Lower lobe of right lung (tissue), 2 donors: ENCODE data around the gene ZNF142. TPM values are rescaled to one million over a fixed set of nuclear protein-coding genes. Genes with fewer than 3 reads are reported as not detected.
"Not testable (repeated sequence)": the region's sequence is repeated elsewhere in the genome, so short reads cannot be mapped to it uniquely, and the experiment has no call there.

Experiments used
- ATAC-seq, 2 donors: fragments of 200-7000 bp; cut with Tn5 transposase; one replicate each; pipeline ENCODE4 v1.9.1; 2020 to 2022; ENCODE audit warnings: mild to moderate bottlenecking in 2 of 2, moderate library complexity in 2 of 2
- DNase-seq: peaks from one replicate; pipeline ENCODE4 v3.0.0-alpha.2; 2020
- H3K27ac ChIP-seq: fragments of 200-600 bp; one replicate; pipeline ENCODE4 v1.8.0; 2022
- H3K27me3 ChIP-seq: fragments of 200-600 bp; one replicate; pipeline ENCODE4 v1.8.0; 2022; ENCODE audit warnings: low read depth
- H3K36me3 ChIP-seq: fragments of 200-600 bp; one replicate; pipeline ENCODE4 v1.8.0; 2022; ENCODE audit warnings: mild to moderate bottlenecking
- H3K4me1 ChIP-seq: fragments of 200-600 bp; one replicate; pipeline ENCODE4 v1.8.0; 2022
- H3K4me3 ChIP-seq: fragments of 200-600 bp; one replicate; pipeline ENCODE4 v1.8.0; 2022; ENCODE audit warnings: mild to moderate bottlenecking
- H3K9me3 ChIP-seq: fragments of 200-600 bp; one replicate; pipeline ENCODE4 v1.8.0; 2022
- CTCF ChIP-seq: fragments of 200-600 bp; IDR thresholded peaks from one replicate; pipeline ENCODE4 v1.8.0; 2022; ENCODE audit warnings: antibody characterized with exemption, mild to moderate bottlenecking
- intact Hi-C: fragments of 100-400 bp; cut with DNase I; formaldehyde crosslinking; loops from one replicate; pipeline ENCODE4 v1.11.0; 2022
- total RNA-seq: library from RNA; stranded (reverse); fragmentation: NEBNext Ultra II Directional; extraction: Animal tissue kit (Norgen Biotek cat#: 25700); gene quantifications from one replicate; pipeline ENCODE4 v1.2.1, GENCODE V29; 2021
- donor health status: DM: no; HTN: yes; CAD: no; lungs with severe emphysema.

ZNF142 gene
- total RNA-seq, 1 donor from 2014 or later, result 21.1 TPM

GRCh38 chr2:218698885-218699284 is 39.5 kb upstream of the ZNF142 start:
- ATAC-seq (no peak), DNase-seq (no peak)
- Histone ChIP-seq H3K27ac (no peak overlapping the region), H3K36me3 (peaks cover 50% of the 10 kb centered on the region), H3K27me3 (no peaks in the 10 kb centered on the region), H3K4me1 (no peaks in the 10 kb centered on the region), H3K4me3 (no peak overlapping the region), H3K9me3 (no peaks in the 10 kb centered on the region)
- intact Hi-C loops, result no loop called here
- no peak for TF ChIP-seq CTCF

GRCh38 chr2:218694405-218695145 is 35.2 kb upstream of the ZNF142 start:
- Histone ChIP-seq H3K4me3 (no peak overlapping the region), H3K36me3 (peaks cover 84% of the 10 kb centered on the region), H3K4me1 (no peaks in the 10 kb centered on the region), H3K9me3 (no peaks in the 10 kb centered on the region), H3K27me3 (no peaks in the 10 kb centered on the region), H3K27ac (no peak overlapping the region)
- DNase-seq, result no peak
- intact Hi-C loops, result no loop called here
- no peak for TF ChIP-seq CTCF
- ATAC-seq, result no peak

GRCh38 chr2:218691234-218691633 is 31.8 kb upstream of the ZNF142 start:
- intact Hi-C loops, result no loop called here

GRCh38 chr2:218687400-218688060 is 28.1 kb upstream of the ZNF142 start:
- H3K27ac ChIP-seq, H3K9me3 ChIP-seq, intact Hi-C loops, DNase-seq, H3K27me3 ChIP-seq, H3K4me1 ChIP-seq, H3K4me3 ChIP-seq: not testable (repeated sequence)
- peaks cover 45% of the 10 kb centered on the region for H3K36me3 ChIP-seq
- peak; percentile 70 for TF ChIP-seq CTCF
- ATAC-seq, result peak; percentile 88 to 89

More at GRCh38 chr2:218691234-218691633, 31.8 kb upstream of the ZNF142 start:
- H3K4me1 ChIP-seq, result no peaks in the 10 kb centered on the region
- no peak for DNase-seq
- H3K27ac ChIP-seq, result no peak overlapping the region
- no peak for TF ChIP-seq CTCF
- H3K27me3 ChIP-seq, result no peaks in the 10 kb centered on the region
- no peak overlapping the region for H3K4me3 ChIP-seq
- H3K36me3 ChIP-seq, result peaks cover 58% of the 10 kb centered on the region
- H3K9me3 ChIP-seq, result no peaks in the 10 kb centered on the region
- no peak for ATAC-seq

GRCh38 chr2:218680061-218680460 is 20.6 kb upstream of the ZNF142 start:
- Histone ChIP-seq H3K4me1 (no peaks in the 10 kb centered on the region), H3K36me3 (peaks cover 49% of the 10 kb centered on the region), H3K27ac (no peak overlapping the region), H3K27me3 (no peaks in the 10 kb centered on the region), H3K9me3 (no peaks in the 10 kb centered on the region), H3K4me3 (no peak overlapping the region)
- ATAC-seq (no peak), DNase-seq (no peak)
- intact Hi-C loops, result no loop called here
- TF ChIP-seq CTCF, result no peak
